Stimulated activated CD4-positive, alpha-beta T cell treated with anti-CD3 and anti-CD28 coated beads, TNF-alpha, amount 100 ng/mL, for 1 hour (primary cell): ENCODE data around the gene PATL2.
A peak's percentile ranks its signal among the peaks of the same experiment; 100 is the strongest.
"Not testable (repeated sequence)": the region's sequence is repeated elsewhere in the genome, so short reads cannot be mapped to it uniquely, and the experiment has no call there.

Source experiments
- DNase-seq, 3 donors: peaks; one replicate each; pipeline ENCODE4 v3.0.0-alpha.2; 2020; ENCODE audit warnings: low read depth in 3 of 3, low spot score in 1 of 3

Gene PATL2

GRCh38 chr15:44692659-44693058, 18.5 kb downstream of the PATL2 start:
- no peak for DNase-seq

DNA sequence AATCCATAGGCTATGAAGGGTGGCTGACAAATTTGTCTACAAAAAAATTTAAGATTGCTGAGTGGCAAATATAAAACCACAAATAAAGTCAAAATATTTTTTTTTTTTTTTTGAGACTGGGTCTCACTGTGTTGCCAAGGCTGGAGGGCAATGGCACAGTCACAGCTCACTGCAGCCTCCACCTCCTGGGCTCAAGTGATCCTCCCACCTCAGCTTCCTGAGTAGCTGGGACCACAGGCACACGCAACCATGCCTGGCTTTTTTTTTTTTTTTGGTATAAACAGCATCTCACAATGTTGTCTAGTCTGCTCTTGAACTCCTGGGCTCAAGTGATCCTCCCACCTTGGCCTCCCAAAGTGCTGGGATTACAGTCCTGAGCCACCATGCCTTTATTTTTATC, 20.9 kb downstream of the PATL2 start:
- not testable (repeated sequence) for DNase-seq

- DNase-seq, result not testable (repeated sequence)
These were observed 21.8 kb downstream of the PATL2 start for GRCh38 chr15:44689318-44689717.

GRCh38 chr15:44682809-44683682, 28.1 kb downstream of the PATL2 start:
- DNase-seq, result peak; percentile 43 to 68 (median 56)

- DNase-seq, result no peak
These were observed 28.9 kb downstream of the PATL2 start for GRCh38 chr15:44682211-44682610.

- DNase-seq, result no peak
These were observed 34.4 kb downstream of the PATL2 start for GRCh38 chr15:44676676-44677075.

GRCh38 chr15:44675911-44676310, 35.2 kb downstream of the PATL2 start:
- DNase-seq, result no peak

GRCh38 chr15:44673639-44674038, 37.5 kb downstream of the PATL2 start:
- DNase-seq, result no peak

DNA sequence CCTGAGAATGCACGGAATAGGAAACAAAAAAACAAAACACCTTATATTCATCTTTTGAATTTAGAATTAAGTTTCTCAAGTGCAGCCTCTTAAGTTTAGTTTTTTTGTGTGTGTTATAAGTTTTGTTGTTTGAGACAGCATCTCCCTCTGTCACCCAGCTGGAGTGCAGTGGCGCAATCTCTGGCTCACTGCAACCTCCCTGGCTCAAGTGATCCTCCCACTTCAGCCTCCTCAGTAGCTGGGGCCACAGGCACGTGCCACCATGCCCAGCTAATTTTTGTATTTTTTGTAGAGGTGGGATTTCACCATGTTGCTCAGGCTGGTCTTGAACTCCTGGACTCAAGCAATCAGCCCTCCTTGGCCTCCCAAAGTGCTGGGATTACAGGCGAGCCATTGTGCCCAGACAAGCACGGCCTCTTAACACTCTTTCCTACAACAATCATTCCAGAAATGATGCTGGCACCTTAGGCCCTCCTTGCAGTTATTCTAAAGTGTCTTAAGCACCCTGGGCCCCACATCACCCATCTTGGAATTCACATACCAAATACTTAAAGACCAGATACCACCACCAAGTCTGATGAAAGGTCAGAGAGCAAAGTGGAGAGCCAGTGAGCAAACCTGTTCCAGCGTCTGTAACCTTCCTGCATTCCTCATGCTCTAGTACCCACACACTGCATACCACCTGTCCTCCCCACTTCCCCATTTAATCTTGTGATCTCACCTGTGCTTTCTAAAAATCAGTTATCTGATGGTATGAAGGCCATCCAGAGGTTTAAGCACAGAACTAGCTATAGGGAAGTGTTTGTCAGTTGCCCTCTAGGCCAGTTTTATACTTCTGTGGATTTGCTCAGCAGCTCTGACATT, 40.8 kb downstream of the PATL2 start:
- no peak for DNase-seq

- DNase-seq, result no peak
These were observed 42.2 kb downstream of the PATL2 start for GRCh38 chr15:44668921-44669320.

DNA sequence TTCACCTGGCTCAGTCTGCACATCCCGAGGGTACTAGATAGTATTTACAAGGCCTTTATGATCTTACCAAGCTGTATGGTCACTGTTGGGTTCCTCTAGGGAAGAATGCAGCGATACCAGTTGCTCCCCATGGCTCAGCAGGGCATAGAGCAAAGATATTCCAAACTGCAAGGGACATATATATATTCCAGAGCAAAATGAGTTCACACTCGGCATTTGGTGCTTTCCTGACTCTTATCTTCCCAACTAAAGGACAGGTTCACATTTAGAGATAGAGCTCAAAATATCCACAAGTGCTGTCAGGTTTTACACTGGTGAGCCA, 44.1 kb downstream of the PATL2 start:
- DNase-seq, result no peak

DNA sequence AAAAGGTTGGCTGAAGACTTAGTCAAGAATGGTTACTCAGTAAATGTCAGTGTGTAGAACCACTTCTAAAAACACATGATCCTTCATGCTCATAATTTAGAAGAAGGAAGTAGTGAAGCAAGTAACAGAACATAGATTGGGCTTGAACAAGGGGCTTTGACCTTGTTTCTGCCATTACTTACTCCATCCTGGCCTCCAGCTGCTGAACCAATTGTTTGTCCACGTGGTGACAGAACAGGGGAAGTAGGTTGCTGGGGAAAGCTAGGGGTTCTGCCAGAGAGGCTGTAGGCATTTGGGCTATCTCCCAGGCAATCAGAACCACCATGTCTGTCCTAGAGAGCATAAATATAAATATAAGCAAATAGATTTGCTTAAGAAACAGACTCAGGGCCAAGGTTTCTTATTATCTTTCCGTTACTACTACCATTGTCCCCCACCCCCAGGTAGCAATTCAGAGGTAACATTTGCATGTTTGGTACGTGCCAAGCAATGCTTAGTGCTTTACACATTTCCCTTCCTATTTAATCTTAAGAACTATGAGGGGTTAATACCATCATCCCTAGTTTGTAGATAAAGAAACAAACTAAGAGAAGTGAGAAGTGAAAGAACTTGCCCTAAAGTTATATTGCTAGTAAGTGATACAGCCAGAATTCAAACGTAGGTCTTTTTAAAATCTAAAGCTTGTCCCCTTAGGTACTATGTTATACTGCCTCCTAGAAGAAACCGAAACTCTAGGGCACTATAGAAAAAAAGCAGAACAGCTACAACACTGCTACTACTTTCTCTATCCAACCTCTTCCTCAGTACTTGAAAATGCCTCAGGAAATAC, 44.7 kb downstream of the PATL2 start:
- DNase-seq, result no peak

- peak; percentile 89 to 94 (median 91) for DNase-seq
These were observed 47.5 kb downstream of the PATL2 start, which contains the start of gene SPG11 for GRCh38 chr15:44663410-44664308. Gene SPG11 (minus strand): TSS chr15:44663662. CDS start chr15:44663647, 15 bp downstream.

- peak; percentile 57 to 70 (median 61) for DNase-seq
These were observed 48.4 kb downstream of the PATL2 start for GRCh38 chr15:44662478-44663409.

DNA sequence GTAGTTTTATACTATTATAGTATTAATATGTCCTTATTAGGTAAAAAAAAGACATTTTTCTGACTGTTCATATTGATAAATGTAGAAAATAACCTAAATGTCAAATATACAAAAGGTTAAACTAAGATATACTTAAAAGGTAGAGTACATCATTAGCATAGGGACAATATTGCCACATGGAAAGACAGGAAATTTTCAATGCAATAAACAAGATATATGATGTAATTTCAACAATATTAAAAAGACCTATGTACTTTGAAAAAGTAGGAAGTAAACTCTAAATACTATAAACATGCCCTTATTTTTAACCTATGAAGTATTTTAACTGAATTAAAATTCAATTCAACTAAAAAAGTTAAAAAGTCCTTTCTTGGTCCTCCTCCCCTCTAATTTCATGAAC, 49.5 kb downstream of the PATL2 start:
- no peak for DNase-seq

GRCh38 chr15:44659056-44659455, 52.1 kb downstream of the PATL2 start:
- DNase-seq, result no peak

DNA sequence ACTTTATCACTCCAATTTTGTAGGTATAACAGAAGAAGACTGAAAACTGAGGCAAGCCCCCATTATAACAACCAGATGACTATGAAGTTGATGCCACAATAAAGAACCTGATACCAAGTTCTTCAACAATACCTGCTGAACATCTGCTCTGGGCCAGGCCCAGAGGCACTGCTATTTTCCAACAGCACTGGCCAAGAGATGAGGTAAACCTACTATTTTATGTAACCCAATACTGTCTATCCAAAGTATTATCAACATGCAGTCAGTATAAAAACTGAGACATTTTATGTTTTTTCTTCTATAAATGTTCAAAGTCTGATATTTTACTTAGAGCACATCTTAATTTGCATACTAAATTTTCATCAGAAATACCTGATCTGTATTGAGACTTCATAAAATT, 53.7 kb downstream of the PATL2 start:
- DNase-seq, result no peak

GRCh38 chr15:44656913-44657312, 54.2 kb downstream of the PATL2 start:
- no peak for DNase-seq

GRCh38 chr15:44656298-44656697, 54.8 kb downstream of the PATL2 start:
- no peak for DNase-seq
